ENCODE results near the gene ZC3H12A.
A peak's percentile ranks its signal among the peaks of the same experiment; 100 is the strongest.

The ZC3H12A gene

GRCh38 chr1:37479255-37480124, 5.1 kb downstream of the ZC3H12A start:
- H3K79me2 ChIP-seq (ENCODE audit: insufficient read depth, low read length): peaks cover 8% of the 10 kb centered on the region; the same call in 1 of the 2 replicates

GRCh38 chr1:37480125-37480466, 5.7 kb downstream of the ZC3H12A start:
- no peak overlapping the region for H2AFZ ChIP-seq (ENCODE audit: low read length)
- peaks cover 73% of the 10 kb centered on the region for H3K36me3 ChIP-seq (ENCODE audit: insufficient read depth, low read length)
- H3K79me2 ChIP-seq (ENCODE audit: insufficient read depth, low read length): peaks cover 5% of the 10 kb centered on the region; the same call in 1 of the 2 replicates
- H3K9me3 ChIP-seq (ENCODE audit: low read length): no peaks in the 10 kb centered on the region
- H3K4me2 ChIP-seq (ENCODE audit: low read length): peak overlapping the region; percentile 89; the same call in 1 of the 2 replicates
- H3K9ac ChIP-seq (ENCODE audit: low read length): peak overlapping the region; percentile 94; the same call in 1 of the 2 replicates
- H3K4me1 ChIP-seq (ENCODE audit: insufficient read depth, low read length, severe bottlenecking): peaks cover 51% of the 10 kb centered on the region
- TF ChIP-seq EZH2 (IDR thresholded peaks at IDR 0.05; ENCODE audit: borderline replicate concordance, low read length) (no peak), CTCF (IDR thresholded peaks at IDR 0.05; ENCODE audit: low read length) (no peak)
- H3F3A ChIP-seq (ENCODE audit: insufficient read depth, low read length): peaks cover 7% of the 10 kb centered on the region; the same call in 1 of the 2 replicates
- H3K9me2 ChIP-seq (ENCODE audit: low read depth, low read length): no peaks in the 10 kb centered on the region
- H3K27me3 ChIP-seq (ENCODE audit: insufficient read depth, low read length): no peaks in the 10 kb centered on the region
- H4K20me1 ChIP-seq (ENCODE audit: insufficient read depth, low read length): no peaks in the 10 kb centered on the region
- H3K4me3 ChIP-seq (ENCODE audit: low read depth, low read length, poor library complexity, severe bottlenecking): peak overlapping the region; percentile 97
- H3K27ac ChIP-seq (ENCODE audit: low read depth, low read length, poor library complexity, severe bottlenecking): peak overlapping the region; percentile 95

More at GRCh38 chr1:37479255-37480124, 5.1 kb downstream of the ZC3H12A start:
- no peaks in the 10 kb centered on the region for H3K9me3 ChIP-seq (ENCODE audit: low read length)
- peak overlapping the region; percentile 89 for H3K4me2 ChIP-seq (ENCODE audit: low read length)
- H3F3A ChIP-seq (ENCODE audit: insufficient read depth, low read length): peaks cover 7% of the 10 kb centered on the region; the same call in 1 of the 2 replicates
- H3K9ac ChIP-seq (ENCODE audit: low read length): peak overlapping the region; percentile 94
- peak overlapping the region; percentile 95 for H3K27ac ChIP-seq (ENCODE audit: low read depth, low read length, poor library complexity, severe bottlenecking)
- no peaks in the 10 kb centered on the region for H4K20me1 ChIP-seq (ENCODE audit: insufficient read depth, low read length)
- peak overlapping the region; percentile 97 for H3K4me3 ChIP-seq (ENCODE audit: low read depth, low read length, poor library complexity, severe bottlenecking)
- H3K36me3 ChIP-seq (ENCODE audit: insufficient read depth, low read length): peaks cover 72% of the 10 kb centered on the region
- H3K4me1 ChIP-seq (ENCODE audit: insufficient read depth, low read length, severe bottlenecking): peaks cover 51% of the 10 kb centered on the region
- no peaks in the 10 kb centered on the region for H3K27me3 ChIP-seq (ENCODE audit: insufficient read depth, low read length)
- no peaks in the 10 kb centered on the region for H3K9me2 ChIP-seq (ENCODE audit: low read depth, low read length)
- no peak overlapping the region for H2AFZ ChIP-seq (ENCODE audit: low read length)
- TF ChIP-seq CTCF (IDR thresholded peaks at IDR 0.05; ENCODE audit: low read length): no peak
- no peak for TF ChIP-seq EZH2 (IDR thresholded peaks at IDR 0.05; ENCODE audit: borderline replicate concordance, low read length)

GRCh38 chr1:37480581-37481288, 6.4 kb downstream of the ZC3H12A start:
- H3K27ac ChIP-seq (ENCODE audit: low read depth, low read length, poor library complexity, severe bottlenecking): no peak overlapping the region
- H3F3A ChIP-seq (ENCODE audit: insufficient read depth, low read length): peaks cover 7% of the 10 kb centered on the region; the same call in 1 of the 2 replicates
- no peak overlapping the region for H3K4me2 ChIP-seq (ENCODE audit: low read length)
- peaks cover 44% of the 10 kb centered on the region for H3K4me1 ChIP-seq (ENCODE audit: insufficient read depth, low read length, severe bottlenecking)
- H3K36me3 ChIP-seq (ENCODE audit: insufficient read depth, low read length): peaks cover 69% of the 10 kb centered on the region
- H3K27me3 ChIP-seq (ENCODE audit: insufficient read depth, low read length): no peaks in the 10 kb centered on the region
- H3K9me3 ChIP-seq (ENCODE audit: low read length): no peaks in the 10 kb centered on the region
- no peaks in the 10 kb centered on the region for H4K20me1 ChIP-seq (ENCODE audit: insufficient read depth, low read length)
- no peak overlapping the region for H2AFZ ChIP-seq (ENCODE audit: low read length)
- H3K4me3 ChIP-seq (ENCODE audit: low read depth, low read length, poor library complexity, severe bottlenecking): no peak overlapping the region
- no peaks in the 10 kb centered on the region for H3K79me2 ChIP-seq (ENCODE audit: insufficient read depth, low read length)
- H3K9me2 ChIP-seq (ENCODE audit: low read depth, low read length): no peaks in the 10 kb centered on the region
- TF ChIP-seq CTCF (IDR thresholded peaks at IDR 0.05; ENCODE audit: low read length) (no peak), EZH2 (IDR thresholded peaks at IDR 0.05; ENCODE audit: borderline replicate concordance, low read length) (no peak)
- H3K9ac ChIP-seq (ENCODE audit: low read length): no peak overlapping the region

All from OCI-LY1 (cell line).